GM12878 (cell line): Measurements from ENCODE around the gene AP3B2. TPM values are rescaled to one million over a fixed set of nuclear protein-coding genes. Genes with fewer than 3 reads are reported as not detected.

Experiments
- CBFB ChIP-seq: IDR thresholded peaks from 2 replicates; pipeline ENCODE4 v1.6.1; 2016; ENCODE audit warnings: antibody characterized with exemption, low read depth
- CBX5 ChIP-seq: sonication (generic); IDR thresholded peaks from 2 replicates; pipeline ENCODE4 v1.6.1; 2016; ENCODE audit warnings: low read depth, moderate library complexity, mild to moderate bottlenecking, inconsistent platforms
- CUX1 ChIP-seq: IDR thresholded peaks from 2 replicates; pipeline ENCODE4 v1.6.1; 2012; ENCODE audit warnings: improper control_type of control experiment, low read depth, low read length; ENCODE audit not compliant: insufficient replicate concordance
- DPF2 ChIP-seq: fragments of 450-650 bp; IDR thresholded peaks from 2 replicates; pipeline ENCODE4 v1.6.1; 2017; ENCODE audit warnings: mild to moderate bottlenecking
- ETV6 ChIP-seq, 2 experiments: fragments of 450-650 bp in 1 of 2; IDR thresholded peaks in 1 of 2; conservative IDR thresholded peaks in 1 of 2; 2 replicates each; pipeline ENCODE4 v1.6.1; 2014; ENCODE audit warnings: antibody characterized with exemption in 1 of 2, borderline replicate concordance in 1 of 2, low read depth in 1 of 2, mild to moderate bottlenecking in 1 of 2, moderate library complexity in 1 of 2
- NFYA ChIP-seq: IDR thresholded peaks from 2 replicates; pipeline ENCODE4 v1.6.1; 2011; ENCODE audit warnings: low read depth, mild to moderate bottlenecking, low read length, improper control_type of control experiment, borderline replicate concordance
- NR2C2 ChIP-seq: IDR thresholded peaks from 2 replicates; pipeline ENCODE4 v1.6.1; 2011; ENCODE audit warnings: borderline replicate concordance, low read depth; ENCODE audit not compliant: control insufficient read depth, insufficient read length
- PML ChIP-seq: IDR thresholded peaks from 2 replicates; pipeline ENCODE4 v1.6.1; 2012; ENCODE audit warnings: low read length, inconsistent platforms
- REST ChIP-seq: IDR thresholded peaks from 2 replicates; pipeline ENCODE4 v1.6.1; 2012; ENCODE audit warnings: mild to moderate bottlenecking, low read depth, low read length
- RUNX3 ChIP-seq: IDR thresholded peaks from 2 replicates; pipeline ENCODE4 v1.6.1; 2012; ENCODE audit warnings: low read length, inconsistent platforms
- SIN3A ChIP-seq: IDR thresholded peaks from 2 replicates; pipeline ENCODE4 v1.6.1; 2012; ENCODE audit warnings: low read depth, low read length, improper control_type of control experiment
- TCF12 ChIP-seq: IDR thresholded peaks from 2 replicates; pipeline ENCODE4 v1.6.1; 2011; ENCODE audit warnings: low read depth, mild to moderate bottlenecking, low read length
- ZNF592 ChIP-seq: fragments of 450-650 bp; IDR thresholded peaks from 2 replicates; pipeline ENCODE4 v1.6.1; 2017; ENCODE audit warnings: mild to moderate bottlenecking, moderate library complexity
- polyA plus RNA-seq, 11 experiments: library from polyadenylated mRNA; depleted of rRNA in 4 of 11; unstranded in 6 of 11; stranded (reverse) in 5 of 11; fragments of >200 nt; fragmentation: Nextera tagmentation in 4 of 11; fragmentation: Illumina TruSeq in 1 of 11; extraction: Ambion mirVana in 4 of 11; extraction: Trizol in 1 of 11; gene quantifications; 1 replicate in 1 of 11; 2 replicates in 10 of 11; pipeline versions ENCODE4 v1.2.1 to v1.2.3, GENCODE V29; 2011 to 2016; ENCODE audit warnings: inconsistent platforms in 2 of 11, missing spikeins in 2 of 11, low read depth in 1 of 11
- total RNA-seq, 4 experiments: library from RNA; depleted of rRNA in 3 of 4; stranded (reverse); fragments of >200 nt in 3 of 4; fragmentation: Illumina TruSeq in 1 of 4; extraction: Trizol in 1 of 4; gene quantifications; 2 replicates each; pipeline versions ENCODE4 v1.2.1 to v1.2.3, GENCODE V29; 2013 to 2021
- TF ChIP-seq, protein P1 (sequence below): IDR thresholded peaks from 2 replicates; pipeline ENCODE4 v1.6.1; 2011; ENCODE audit warnings: low read depth, mild to moderate bottlenecking, low read length, moderate library complexity, borderline replicate concordance; ENCODE audit errors: extremely low read depth

The AP3B2 gene
- total and polyA plus RNA-seq, 10 of the 15 experiments (the other 5 are each of a cell fraction or from before 2014, with no cell fraction given), result not detected

- peak; percentile 52; the same call in 1 of the 2 replicates for TF ChIP-seq DPF2
- no peak for TF ChIP-seq SIN3A
- no peak for TF ChIP-seq TCF12
- no peak for TF ChIP-seq RUNX3
- no peak for TF ChIP-seq CBX5
- no peak for TF ChIP-seq ETV6 (conservative IDR thresholded peaks at IDR 0.05 in 1 of 2, IDR thresholded peaks at IDR 0.05 in 1 of 2; ENCODE audit: borderline replicate concordance in 1 of 2, low read depth in 1 of 2)
- TF ChIP-seq NFYA, result no peak
- TF ChIP-seq REST, result peak; percentile 96
- no peak for TF ChIP-seq CBFB
- TF ChIP-seq NR2C2, result no peak
- TF ChIP-seq, protein P1, sequence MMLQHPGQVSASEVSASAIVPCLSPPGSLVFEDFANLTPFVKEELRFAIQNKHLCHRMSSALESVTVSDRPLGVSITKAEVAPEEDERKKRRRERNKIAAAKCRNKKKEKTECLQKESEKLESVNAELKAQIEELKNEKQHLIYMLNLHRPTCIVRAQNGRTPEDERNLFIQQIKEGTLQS, result no peak
- TF ChIP-seq ZNF592, result no peak
- no peak for TF ChIP-seq PML
- no peak for TF ChIP-seq CUX1
Observed at GRCh38 chr15:82709421-82710207, at the start of gene AP3B2 (continued).
